AG09309 (cell line): ENCODE results near the gene AATF.

Source experiments
- DNase-seq: peaks from one replicate; pipeline ENCODE4 v3.0.0-alpha.2; 2010; ENCODE audit warnings: low read depth
- H3K4me3 ChIP-seq: 2 replicates; pipeline ENCODE4 v1.5.1; 2011; ENCODE audit warnings: mild to moderate bottlenecking, low read depth, low read length, moderate library complexity; ENCODE audit not compliant: control insufficient read depth
- CTCF ChIP-seq: IDR thresholded peaks from 2 replicates; pipeline ENCODE4 v1.5.1; 2011; ENCODE audit warnings: mild to moderate bottlenecking, low read depth, low read length, inconsistent platforms; ENCODE audit not compliant: insufficient read depth, control insufficient read depth; ENCODE audit errors: missing control alignments

The AATF gene

GRCh38 chr17:37079065-37079708 is 130.4 kb downstream of the AATF start:
- TF ChIP-seq CTCF = no peak
- DNase-seq = no peak
- H3K4me3 ChIP-seq = no peak overlapping the region

- DNase-seq = peak; percentile 11
- no peak overlapping the region for H3K4me3 ChIP-seq
- no peak for TF ChIP-seq CTCF
These were observed 131.0 kb downstream of the AATF start for GRCh38 chr17:37079735-37080134.

- no peak overlapping the region for H3K4me3 ChIP-seq
- no peak for TF ChIP-seq CTCF
- no peak for DNase-seq
These were observed 132.5 kb downstream of the AATF start for GRCh38 chr17:37081287-37081686.

- DNase-seq = no peak
- no peak for TF ChIP-seq CTCF
- H3K4me3 ChIP-seq = no peak overlapping the region
These were observed 133.6 kb downstream of the AATF start for GRCh38 chr17:37082311-37082860.

GRCh38 chr17:37082985-37083384 is 134.2 kb downstream of the AATF start:
- TF ChIP-seq CTCF = no peak
- no peak for DNase-seq
- H3K4me3 ChIP-seq = no peak overlapping the region

GRCh38 chr17:37083456-37083855 is 134.7 kb downstream of the AATF start:
- no peak for TF ChIP-seq CTCF
- DNase-seq = no peak
- H3K4me3 ChIP-seq = no peak overlapping the region
